CD4-positive, alpha-beta T cell treated with Interleukin-6 for 4 hours (primary cell): ENCODE data around the gene CD163.
"Not testable (repeated sequence)": the region's sequence is repeated elsewhere in the genome, so short reads cannot be mapped to it uniquely, and the experiment has no call there.

Source experiments
- DNase-seq: peaks from one replicate; pipeline ENCODE4 v3.0.0-alpha.2; 2020; ENCODE audit warnings: mixed read lengths

Gene CD163

GRCh38 chr12:7448099-7448498 lies 55.5 kb downstream of the CD163 start:
- no peak for DNase-seq

GRCh38 chr12:7444537-7444936 lies 59.0 kb downstream of the CD163 start:
- DNase-seq, result no peak

GRCh38 chr12:7444076-7444475 lies 59.5 kb downstream of the CD163 start, which contains the start of gene CD163L1:
CD163L1 (minus strand) TSS chr12:7444153; CDS start chr12:7444127, 26 bp downstream.
- no peak for DNase-seq

- DNase-seq, result no peak
Measured at GRCh38 chr12:7441216-7441615, 62.4 kb downstream of the CD163 start.

- peak; percentile 23 for DNase-seq
Measured at GRCh38 chr12:7439579-7440505, 63.7 kb downstream of the CD163 start.

- not testable (repeated sequence) for DNase-seq
Measured at GRCh38 chr12:7438291-7438995, 65.1 kb downstream of the CD163 start.

- DNase-seq, result not testable (repeated sequence)
Measured at GRCh38 chr12:7437494-7437893, 66.1 kb downstream of the CD163 start.

- no peak for DNase-seq
Measured at GRCh38 chr12:7434670-7435069, 68.9 kb downstream of the CD163 start.

- no peak for DNase-seq
Measured at GRCh38 chr12:7433276-7433822, 70.2 kb downstream of the CD163 start.

- no peak for DNase-seq
Measured at GRCh38 chr12:7431993-7432685, 71.4 kb downstream of the CD163 start.
